PC-9 (cell line): ENCODE results near the gene ADGRV1.

ENCODE experiments used
- EZH2 ChIP-seq: fragments of 200-600 bp; sonication (generic); IDR thresholded peaks from 2 replicates; pipeline ENCODE4 v1.8.0; 2017; ENCODE audit warnings: antibody characterized with exemption, low read depth
- TF ChIP-seq, protein P1 (sequence below): fragments of 200-600 bp; sonication (generic); conservative IDR thresholded peaks from 2 replicates; pipeline ENCODE4 v1.6.1; 2017; ENCODE audit warnings: mixed run types, antibody characterized with exemption, mild to moderate bottlenecking, moderate library complexity

DNA sequence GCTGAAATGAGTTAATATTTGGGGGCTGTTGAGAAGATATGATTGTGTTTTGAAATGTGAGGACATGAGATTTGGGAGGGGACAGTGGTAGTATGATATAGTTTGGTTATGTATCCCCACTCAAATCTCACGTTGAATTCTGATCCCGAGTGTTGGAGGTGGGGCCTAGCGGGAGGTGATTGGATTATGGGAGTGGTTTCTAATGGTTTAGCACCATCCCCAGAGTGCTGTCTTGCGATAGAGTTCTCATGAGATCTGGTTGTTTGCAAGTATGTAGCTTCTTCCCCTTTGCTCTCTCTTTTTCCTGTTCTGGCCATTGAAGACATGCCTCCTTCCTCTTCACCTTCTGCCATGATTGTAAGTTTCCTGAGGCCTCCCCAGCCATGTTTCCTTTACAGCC, 438.5 kb downstream of the ADGRV1 start:
- TF ChIP-seq EZH2: no peak
- TF ChIP-seq, protein P1, sequence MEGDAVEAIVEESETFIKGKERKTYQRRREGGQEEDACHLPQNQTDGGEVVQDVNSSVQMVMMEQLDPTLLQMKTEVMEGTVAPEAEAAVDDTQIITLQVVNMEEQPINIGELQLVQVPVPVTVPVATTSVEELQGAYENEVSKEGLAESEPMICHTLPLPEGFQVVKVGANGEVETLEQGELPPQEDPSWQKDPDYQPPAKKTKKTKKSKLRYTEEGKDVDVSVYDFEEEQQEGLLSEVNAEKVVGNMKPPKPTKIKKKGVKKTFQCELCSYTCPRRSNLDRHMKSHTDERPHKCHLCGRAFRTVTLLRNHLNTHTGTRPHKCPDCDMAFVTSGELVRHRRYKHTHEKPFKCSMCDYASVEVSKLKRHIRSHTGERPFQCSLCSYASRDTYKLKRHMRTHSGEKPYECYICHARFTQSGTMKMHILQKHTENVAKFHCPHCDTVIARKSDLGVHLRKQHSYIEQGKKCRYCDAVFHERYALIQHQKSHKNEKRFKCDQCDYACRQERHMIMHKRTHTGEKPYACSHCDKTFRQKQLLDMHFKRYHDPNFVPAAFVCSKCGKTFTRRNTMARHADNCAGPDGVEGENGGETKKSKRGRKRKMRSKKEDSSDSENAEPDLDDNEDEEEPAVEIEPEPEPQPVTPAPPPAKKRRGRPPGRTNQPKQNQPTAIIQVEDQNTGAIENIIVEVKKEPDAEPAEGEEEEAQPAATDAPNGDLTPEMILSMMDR: no peak
